ENCODE data around the gene KLHL17.
A peak's percentile ranks its signal among the peaks of the same experiment; 100 is the strongest.
"Not testable (repeated sequence)": the region's sequence is repeated elsewhere in the genome, so short reads cannot be mapped to it uniquely, and the experiment has no call there.

Gene KLHL17

GRCh38 chr1:970242-970972 lies 10.0 kb downstream of the KLHL17 start:
- Mint-ChIP-seq H3K9me3 (no peaks in the 10 kb centered on the region), H3K27ac (no peak overlapping the region), H3K4me1 (peaks cover 3% of the 10 kb centered on the region), H3K4me3 (no peak overlapping the region), H3K27me3 (peaks cover 19% of the 10 kb centered on the region), H3K36me3 (no peaks in the 10 kb centered on the region)
- ATAC-seq (ENCODE audit: low read depth) (no peak), DNase-seq (ENCODE audit: low spot score in 2 of 2) (no peak)

- no peak for DNase-seq (ENCODE audit: low spot score in 2 of 2)
- no peaks in the 10 kb centered on the region for H3K36me3 Mint-ChIP-seq
- H3K4me3 Mint-ChIP-seq, result no peak overlapping the region
- ATAC-seq (ENCODE audit: low read depth), result no peak
- H3K4me1 Mint-ChIP-seq, result peaks cover 3% of the 10 kb centered on the region
- H3K27ac Mint-ChIP-seq, result no peak overlapping the region
- no peaks in the 10 kb centered on the region for H3K9me3 Mint-ChIP-seq
- peaks cover 23% of the 10 kb centered on the region for H3K27me3 Mint-ChIP-seq
These were observed 10.8 kb downstream of the KLHL17 start for GRCh38 chr1:970973-971730.

GRCh38 chr1:971751-972506 lies 11.5 kb downstream of the KLHL17 start:
- peaks cover 3% of the 10 kb centered on the region for H3K4me1 Mint-ChIP-seq

GRCh38 chr1:972726-973458 lies 12.5 kb downstream of the KLHL17 start:
- ATAC-seq (ENCODE audit: low read depth), result no peak

More at GRCh38 chr1:971751-972506, 11.5 kb downstream of the KLHL17 start:
- no peaks in the 10 kb centered on the region for H3K36me3 Mint-ChIP-seq
- no peak for DNase-seq (ENCODE audit: low spot score in 2 of 2)
- ATAC-seq (ENCODE audit: low read depth), result no peak
- peaks cover 23% of the 10 kb centered on the region for H3K27me3 Mint-ChIP-seq
- H3K27ac Mint-ChIP-seq, result no peak overlapping the region
- H3K4me3 Mint-ChIP-seq, result no peak overlapping the region
- no peaks in the 10 kb centered on the region for H3K9me3 Mint-ChIP-seq

GRCh38 chr1:973459-974292 lies 13.3 kb downstream of the KLHL17 start:
- no peak overlapping the region for H3K4me3 Mint-ChIP-seq
- no peaks in the 10 kb centered on the region for H3K9me3 Mint-ChIP-seq
- ATAC-seq (ENCODE audit: low read depth), result no peak
- no peak overlapping the region for H3K27ac Mint-ChIP-seq
- H3K36me3 Mint-ChIP-seq, result peaks cover 4% of the 10 kb centered on the region
- peaks cover 23% of the 10 kb centered on the region for H3K27me3 Mint-ChIP-seq
- H3K4me1 Mint-ChIP-seq, result peaks cover 3% of the 10 kb centered on the region
- no peak for DNase-seq (ENCODE audit: low spot score in 2 of 2)

More at GRCh38 chr1:972726-973458, 12.5 kb downstream of the KLHL17 start:
- Mint-ChIP-seq H3K27me3 (peaks cover 23% of the 10 kb centered on the region), H3K4me3 (no peak overlapping the region), H3K27ac (no peak overlapping the region), H3K36me3 (no peaks in the 10 kb centered on the region), H3K4me1 (peaks cover 3% of the 10 kb centered on the region), H3K9me3 (no peaks in the 10 kb centered on the region)
- DNase-seq (ENCODE audit: low spot score in 2 of 2), result no peak

GRCh38 chr1:974293-974640 lies 13.9 kb downstream of the KLHL17 start:
- peaks cover 22% of the 10 kb centered on the region for H3K27me3 Mint-ChIP-seq
- ATAC-seq (ENCODE audit: low read depth), result no peak
- no peak for DNase-seq (ENCODE audit: low spot score in 2 of 2)
- no peak overlapping the region for H3K4me3 Mint-ChIP-seq
- no peaks in the 10 kb centered on the region for H3K9me3 Mint-ChIP-seq
- H3K36me3 Mint-ChIP-seq, result peaks cover 4% of the 10 kb centered on the region
- H3K4me1 Mint-ChIP-seq, result peaks cover 3% of the 10 kb centered on the region
- no peak overlapping the region for H3K27ac Mint-ChIP-seq

- peaks cover 3% of the 10 kb centered on the region for H3K4me1 Mint-ChIP-seq
- H3K27ac Mint-ChIP-seq, result no peak overlapping the region
- H3K9me3 Mint-ChIP-seq, result no peaks in the 10 kb centered on the region
- no peak for ATAC-seq (ENCODE audit: low read depth)
- peaks cover 17% of the 10 kb centered on the region for H3K27me3 Mint-ChIP-seq
- peak overlapping the region; percentile 53 for H3K4me3 Mint-ChIP-seq
- H3K36me3 Mint-ChIP-seq, result peaks cover 4% of the 10 kb centered on the region
- DNase-seq (ENCODE audit: low spot score in 2 of 2), result no peak
These were observed 14.4 kb downstream of the KLHL17 start for GRCh38 chr1:974687-975328.

- Mint-ChIP-seq H3K4me1 (peaks cover 3% of the 10 kb centered on the region), H3K27ac (no peak overlapping the region), H3K27me3 (peaks cover 17% of the 10 kb centered on the region), H3K4me3 (no peak overlapping the region), H3K36me3 (peaks cover 4% of the 10 kb centered on the region), H3K9me3 (no peaks in the 10 kb centered on the region)
- no peak for ATAC-seq (ENCODE audit: low read depth)
- no peak for DNase-seq (ENCODE audit: low spot score in 2 of 2)
These were observed 15.0 kb downstream of the KLHL17 start for GRCh38 chr1:975365-975764.

- peak; percentile 44 to 72 for DNase-seq (ENCODE audit: low spot score in 2 of 2)
- ATAC-seq (ENCODE audit: low read depth), result peak; percentile 88
- peak overlapping the region; percentile 29 for H3K4me3 Mint-ChIP-seq
- H3K36me3 Mint-ChIP-seq, result peaks cover 4% of the 10 kb centered on the region
- H3K4me1 Mint-ChIP-seq, result peaks cover 3% of the 10 kb centered on the region
- H3K27me3 Mint-ChIP-seq, result peaks cover 17% of the 10 kb centered on the region
- no peak overlapping the region for H3K27ac Mint-ChIP-seq
- no peaks in the 10 kb centered on the region for H3K9me3 Mint-ChIP-seq
These were observed 15.7 kb downstream of the KLHL17 start for GRCh38 chr1:975896-976683.

GRCh38 chr1:976791-977190 lies 16.4 kb downstream of the KLHL17 start:
- not testable (repeated sequence) for H3K9me3 Mint-ChIP-seq; DNase-seq (ENCODE audit: low spot score in 2 of 2); H3K4me1 Mint-ChIP-seq; H3K36me3 Mint-ChIP-seq; ATAC-seq (ENCODE audit: low read depth); H3K27ac Mint-ChIP-seq; H3K4me3 Mint-ChIP-seq
- H3K27me3 Mint-ChIP-seq, result peaks cover 17% of the 10 kb centered on the region

- peaks cover 4% of the 10 kb centered on the region for H3K36me3 Mint-ChIP-seq
- H3K27ac Mint-ChIP-seq, result no peak overlapping the region
- H3K27me3 Mint-ChIP-seq, result peaks cover 23% of the 10 kb centered on the region
- H3K4me3 Mint-ChIP-seq, result peak overlapping the region; percentile 62
- ATAC-seq (ENCODE audit: low read depth) (no peak), DNase-seq (ENCODE audit: low spot score in 2 of 2) (no peak)
- no peaks in the 10 kb centered on the region for H3K9me3 Mint-ChIP-seq
- H3K4me1 Mint-ChIP-seq, result peaks cover 3% of the 10 kb centered on the region
These were observed 17.9 kb downstream of the KLHL17 start for GRCh38 chr1:978069-978834.
